GM19467 (cell line): ENCODE data around the gene RAB23.
"Not testable (repeated sequence)": the region's sequence is repeated elsewhere in the genome, so short reads cannot be mapped to it uniquely, and the experiment has no call there.

Source experiments
- ATAC-seq: cut with Tn5 transposase; IDR thresholded peaks from one replicate; pipeline ENCODE4 v1.9.1; 2021; ENCODE audit warnings: mild to moderate bottlenecking, moderate library complexity; ENCODE audit not compliant: unreplicated experiment

RAB23 gene

GRCh38 chr6:57243526-57243925 is 21.4 kb upstream of the RAB23 start:
- not testable (repeated sequence) for ATAC-seq

- ATAC-seq, result no peak
Measured at GRCh38 chr6:57242505-57242904, 20.4 kb upstream of the RAB23 start.

- ATAC-seq, result no peak
Measured at GRCh38 chr6:57226221-57226620, 4.1 kb upstream of the RAB23 start.

- no peak for ATAC-seq
Measured at GRCh38 chr6:57224769-57225515, 2.8 kb upstream of the RAB23 start.

DNA sequence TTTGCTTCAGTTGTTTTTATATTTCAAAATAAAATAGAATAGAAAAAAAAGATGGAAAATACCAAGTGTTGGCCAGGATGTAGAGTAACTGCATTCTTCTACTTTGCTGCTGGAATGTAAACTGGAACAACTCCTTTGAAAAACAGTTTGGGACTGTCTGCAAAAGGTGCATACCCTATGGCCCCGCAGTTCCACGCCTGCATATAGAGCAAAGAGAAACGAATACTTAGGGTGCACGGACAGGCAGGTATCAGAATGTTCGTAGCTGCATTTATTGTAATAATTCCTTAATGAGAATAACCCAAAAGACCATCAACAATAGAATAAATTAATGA is 603 bp upstream of the RAB23 start:
- ATAC-seq, result no peak

DNA sequence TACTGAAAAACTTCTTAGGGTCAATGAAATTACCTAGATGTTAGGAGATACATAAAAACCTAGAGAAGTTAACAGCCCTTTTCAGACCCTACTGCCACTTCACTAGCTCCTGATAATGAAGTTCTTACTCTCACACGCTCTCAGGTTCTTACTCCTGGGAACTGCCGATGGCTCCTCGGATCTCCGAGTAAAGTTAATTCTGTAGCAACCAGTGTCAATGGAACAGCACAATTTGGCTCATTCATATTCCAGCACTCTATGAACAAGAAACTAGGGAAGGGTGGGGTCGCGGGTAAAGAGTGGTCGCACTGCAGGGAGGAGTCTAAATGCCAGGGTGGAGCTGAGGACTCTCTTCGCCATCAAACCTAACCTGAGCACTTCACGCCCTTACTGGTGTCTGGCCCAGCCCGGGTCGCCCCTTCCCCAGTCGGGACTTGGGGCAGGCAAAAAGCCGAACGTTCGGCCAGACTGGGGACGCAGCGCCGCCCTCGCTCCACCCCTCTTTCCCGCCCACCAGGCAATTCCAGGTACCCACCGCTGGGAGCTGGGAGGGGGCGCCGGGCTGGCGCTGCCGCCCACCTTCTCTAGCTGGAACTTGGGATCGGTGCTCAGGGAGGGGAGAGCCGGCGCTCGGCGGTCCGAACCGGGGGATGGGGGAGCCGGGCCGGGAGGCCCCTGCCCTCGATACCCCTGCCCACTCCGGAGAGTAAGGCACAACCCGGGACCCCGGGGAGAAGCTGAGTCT is 744 bp downstream of the RAB23 start:
- ATAC-seq, result peak; percentile 46

GRCh38 chr6:57220083-57220703 is 1.9 kb downstream of the RAB23 start:
- ATAC-seq, result no peak

- no peak for ATAC-seq
Measured at GRCh38 chr6:57217270-57217669, 4.8 kb downstream of the RAB23 start.

DNA sequence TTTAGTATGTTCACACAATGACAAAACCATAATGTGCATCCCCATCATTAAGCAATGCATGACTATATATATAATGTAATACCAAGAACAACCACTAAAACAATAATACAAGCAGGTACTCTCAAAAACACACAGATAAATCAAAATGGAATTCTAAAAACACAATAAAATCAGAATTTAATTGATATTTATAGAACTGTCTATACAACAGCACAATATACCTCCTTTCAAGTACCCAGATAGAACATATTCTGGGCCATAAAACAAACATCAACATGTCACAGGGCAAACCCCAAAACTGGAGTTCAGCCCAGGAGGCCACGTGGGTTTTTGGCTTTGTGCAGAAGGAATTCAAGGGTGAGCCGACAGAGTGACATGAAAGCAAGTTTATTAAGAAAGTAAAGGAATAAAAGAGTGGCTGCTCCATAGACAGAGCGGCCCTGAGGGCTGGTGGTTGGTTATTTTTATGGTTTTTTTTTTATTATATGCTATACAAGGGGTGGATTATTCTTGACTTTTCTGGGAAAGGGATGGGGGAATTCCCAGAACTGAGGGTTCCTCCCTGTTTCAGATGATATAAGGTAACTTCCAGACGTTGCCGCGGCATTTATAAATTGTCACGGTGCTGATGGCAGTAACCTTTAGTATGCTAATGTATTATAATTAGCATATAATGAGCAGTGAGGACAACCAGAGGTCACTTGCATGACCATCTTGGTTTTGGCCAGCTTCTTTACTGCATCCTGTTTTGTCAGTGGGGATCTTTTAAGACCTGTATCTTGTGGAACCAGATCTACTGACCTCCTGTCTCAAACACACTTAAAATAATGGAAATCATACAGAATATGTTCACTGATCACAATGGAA is 5.6 kb downstream of the RAB23 start:
- ATAC-seq, result no peak

- ATAC-seq, result no peak
Measured at GRCh38 chr6:57215260-57215659, 6.8 kb downstream of the RAB23 start.

- ATAC-seq, result no peak
Measured at GRCh38 chr6:57210060-57210459, 12.0 kb downstream of the RAB23 start.

DNA sequence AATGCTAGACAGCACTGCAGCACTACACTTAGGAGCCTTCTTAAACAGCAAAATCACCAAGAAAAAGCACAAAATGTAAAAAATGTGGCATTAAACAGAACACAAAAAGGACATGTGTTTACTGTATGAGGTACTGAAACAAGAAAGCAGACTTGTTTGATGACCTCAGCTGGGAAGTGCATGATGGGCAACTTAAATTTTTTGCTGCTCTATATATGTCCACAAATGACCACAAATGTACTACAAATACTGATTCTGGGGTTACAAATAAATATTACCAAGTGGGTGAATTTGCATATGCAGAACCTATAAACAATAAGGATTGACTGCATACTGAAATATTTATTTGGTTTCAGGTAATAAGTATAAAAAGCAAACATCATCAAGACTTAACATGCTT is 13.1 kb downstream of the RAB23 start:
- ATAC-seq, result no peak

- no peak for ATAC-seq
Measured at GRCh38 chr6:57207872-57208271, 14.2 kb downstream of the RAB23 start.

GRCh38 chr6:57207141-57207540 is 15.0 kb downstream of the RAB23 start:
- ATAC-seq, result no peak

GRCh38 chr6:57205550-57206328 is 16.4 kb downstream of the RAB23 start:
- ATAC-seq, result no peak

GRCh38 chr6:57201718-57202117 is 20.4 kb downstream of the RAB23 start:
- ATAC-seq, result no peak

- no peak for ATAC-seq
Measured at GRCh38 chr6:57198926-57199636, 23.0 kb downstream of the RAB23 start.

DNA sequence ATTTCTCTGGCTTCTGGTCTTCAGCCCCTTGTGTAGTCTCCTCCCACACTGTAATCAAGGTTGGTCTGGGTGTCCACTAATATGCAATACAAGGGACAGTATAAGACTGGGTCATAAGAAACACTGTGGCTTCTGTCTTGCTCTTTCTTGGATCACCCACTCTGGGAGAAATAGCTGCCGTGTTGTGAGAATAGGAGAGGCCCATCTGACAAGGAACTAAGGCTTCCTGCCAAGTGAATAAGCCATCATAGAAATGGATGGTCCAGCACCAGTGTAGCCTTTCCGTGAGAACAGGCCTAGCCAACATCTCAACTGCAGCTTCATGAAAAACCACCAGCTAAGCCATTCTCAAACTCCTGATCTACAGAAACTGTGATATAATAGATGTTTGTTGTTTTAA is 26.6 kb downstream of the RAB23 start:
- no peak for ATAC-seq

DNA sequence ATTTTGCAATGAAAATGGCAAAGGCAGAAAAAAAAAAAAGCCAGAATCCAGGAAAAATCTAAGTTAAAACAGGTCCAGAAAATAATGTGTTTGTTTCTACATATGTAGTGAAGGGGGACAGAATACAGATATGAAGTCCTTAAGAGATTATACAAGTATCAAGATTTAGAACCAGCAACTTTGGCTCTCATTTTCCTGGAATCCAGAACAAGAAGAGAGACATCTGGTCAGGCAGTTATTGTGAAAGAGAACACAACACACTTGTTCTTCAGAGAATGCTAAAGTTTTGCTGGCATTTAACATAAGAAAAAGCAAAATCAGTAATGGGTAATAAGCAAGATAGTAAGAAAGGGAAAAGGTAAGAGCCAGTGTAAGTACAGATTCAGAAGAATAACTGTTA is 28.9 kb downstream of the RAB23 start:
- no peak for ATAC-seq

- no peak for ATAC-seq
Measured at GRCh38 chr6:57190140-57190539, 32.0 kb downstream of the RAB23 start.
